Mononuclear cell (primary cell): ENCODE results near the gene TMEM14A. TPM values are rescaled to one million over a fixed set of nuclear protein-coding genes. Genes with fewer than 3 reads are reported as not detected.

Source experiments
- H3K27me3 ChIP-seq: 2 replicates; pipeline ENCODE4 v1.6.0; 2011; ENCODE audit warnings: low read length, control low read depth; ENCODE audit not compliant: insufficient read depth
- H3K4me1 ChIP-seq: 2 replicates; pipeline ENCODE4 v1.5.1; 2011; ENCODE audit warnings: mild to moderate bottlenecking, low read length, control low read depth; ENCODE audit not compliant: insufficient read depth
- H3K4me3 ChIP-seq: 2 replicates; pipeline ENCODE4 v1.5.1; 2011; ENCODE audit warnings: mild to moderate bottlenecking, low read length, moderate library complexity
- H3K9me3 ChIP-seq: 2 replicates; pipeline ENCODE4 v1.5.1; 2011; ENCODE audit warnings: low read depth, mild to moderate bottlenecking, control low read depth, low read length
- total RNA-seq: library from RNA; depleted of rRNA; stranded (reverse); fragments of >200 nt; gene quantifications from one replicate; pipeline ENCODE4 v1.2.3, GENCODE V29; 2012

TMEM14A gene
- total RNA-seq, 1 donor = 2.9 TPM

DNA sequence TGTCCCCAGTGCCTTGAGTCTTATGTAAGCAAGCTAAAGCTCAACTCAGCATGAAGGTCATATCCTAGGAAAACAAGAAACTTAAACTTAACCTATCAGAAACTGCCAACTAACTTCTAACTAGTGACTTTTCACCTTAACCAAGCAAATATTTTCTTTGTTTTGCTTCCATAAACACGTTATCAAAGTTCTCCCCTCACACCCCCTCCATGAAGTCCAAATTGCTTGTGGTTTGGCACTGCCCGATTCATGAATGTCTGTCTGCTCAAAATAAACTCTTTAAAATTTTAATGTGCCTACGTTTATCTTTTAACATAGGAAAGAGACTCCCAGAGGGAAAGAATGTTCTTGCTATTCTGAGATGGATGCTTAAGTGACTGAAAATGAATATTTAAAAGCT, 57.5 kb downstream of the TMEM14A start:
- Histone ChIP-seq H3K27me3 (no peaks in the 10 kb centered on the region), H3K4me3 (no peak overlapping the region), H3K4me1 (no peaks in the 10 kb centered on the region), H3K9me3 (no peaks in the 10 kb centered on the region)

DNA sequence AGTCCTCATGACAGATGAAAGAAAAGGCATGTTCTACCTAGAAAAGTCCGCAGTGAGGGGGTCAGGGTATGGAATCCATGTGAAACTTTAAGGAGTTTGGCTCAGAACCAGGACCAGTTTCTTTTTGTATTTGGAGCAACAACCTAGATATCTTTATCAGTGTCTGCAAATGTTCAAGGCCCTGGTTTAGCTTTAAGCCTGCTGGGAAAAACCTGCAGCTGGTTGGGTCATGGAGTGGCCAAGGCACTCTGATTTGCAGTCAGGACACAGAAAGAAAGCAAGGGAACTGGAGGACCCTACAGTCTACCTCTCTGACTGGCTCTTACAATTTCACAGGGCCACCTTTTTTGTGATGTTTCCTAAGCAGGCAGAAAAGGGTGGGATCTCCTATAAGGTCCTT, 58.7 kb downstream of the TMEM14A start:
- Histone ChIP-seq H3K4me3 (no peak overlapping the region), H3K4me1 (no peaks in the 10 kb centered on the region), H3K27me3 (no peaks in the 10 kb centered on the region)

DNA sequence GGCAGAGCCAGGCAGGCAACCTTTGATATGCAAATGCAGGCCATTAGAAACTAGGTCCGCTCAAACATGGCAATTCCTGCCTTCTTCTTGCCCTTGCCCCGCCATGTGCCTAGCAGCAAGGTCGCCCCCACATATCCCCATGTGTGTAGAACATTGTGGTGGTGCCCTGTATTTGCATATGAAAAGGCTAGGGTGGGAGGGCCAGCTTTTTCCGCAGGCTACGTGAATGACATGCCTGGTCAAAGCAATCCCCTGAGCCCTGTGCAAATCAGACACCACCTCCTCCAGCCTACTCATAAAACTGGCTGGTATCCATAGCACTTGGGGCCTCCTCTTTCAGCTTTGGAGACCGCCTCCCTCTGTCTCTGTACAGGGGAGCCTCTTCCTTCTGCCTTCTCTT, 60.8 kb downstream of the TMEM14A start:
- Histone ChIP-seq H3K27me3 (no peaks in the 10 kb centered on the region), H3K4me1 (no peaks in the 10 kb centered on the region), H3K4me3 (no peak overlapping the region), H3K9me3 (no peaks in the 10 kb centered on the region)

More for the DNA sequence above, 58.7 kb downstream of the TMEM14A start:
- no peaks in the 10 kb centered on the region for H3K9me3 ChIP-seq

DNA sequence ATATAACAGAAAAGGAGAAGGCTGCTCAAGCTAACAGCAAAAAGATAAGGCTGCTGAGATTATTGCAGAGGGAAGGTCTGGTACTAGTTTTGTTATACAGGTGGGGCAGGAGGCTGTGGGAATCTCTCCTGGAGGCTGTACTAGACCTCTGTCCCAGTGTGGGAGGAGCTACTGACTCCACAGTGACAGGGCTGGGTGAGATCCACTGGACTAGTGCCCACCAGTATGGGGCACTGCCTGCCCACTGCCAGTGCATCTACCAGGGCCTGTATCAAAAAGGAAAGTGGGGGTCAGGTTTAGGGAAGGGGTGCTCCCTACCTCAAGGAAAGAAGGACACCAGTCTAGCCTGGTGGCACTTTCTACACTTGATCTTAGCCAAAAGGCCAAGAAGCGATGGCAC, 62.3 kb downstream of the TMEM14A start:
- H3K4me3 ChIP-seq = no peak overlapping the region
- H3K27me3 ChIP-seq = no peaks in the 10 kb centered on the region
- no peaks in the 10 kb centered on the region for H3K4me1 ChIP-seq
- no peaks in the 10 kb centered on the region for H3K9me3 ChIP-seq

DNA sequence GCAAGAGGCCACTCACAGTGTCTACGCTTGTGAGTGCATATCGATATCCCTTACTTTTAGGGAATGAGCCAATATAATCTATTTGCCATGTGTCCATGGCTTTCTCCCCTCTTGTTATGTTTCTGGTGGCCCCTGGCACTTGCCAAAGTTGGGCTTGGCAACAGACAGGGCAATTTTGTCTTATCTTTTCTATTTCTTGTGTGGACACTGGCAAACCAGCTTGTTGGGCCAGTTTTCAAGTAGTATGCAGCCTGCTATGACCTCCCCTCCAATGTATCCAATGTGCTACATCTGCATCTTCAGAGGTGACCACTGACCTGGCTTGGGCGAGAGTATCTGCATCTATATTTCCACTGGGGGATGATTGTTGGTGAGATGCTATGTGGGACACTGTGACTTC, 63.2 kb downstream of the TMEM14A start:
- Histone ChIP-seq H3K9me3 (no peaks in the 10 kb centered on the region), H3K27me3 (no peaks in the 10 kb centered on the region), H3K4me1 (no peaks in the 10 kb centered on the region)

DNA sequence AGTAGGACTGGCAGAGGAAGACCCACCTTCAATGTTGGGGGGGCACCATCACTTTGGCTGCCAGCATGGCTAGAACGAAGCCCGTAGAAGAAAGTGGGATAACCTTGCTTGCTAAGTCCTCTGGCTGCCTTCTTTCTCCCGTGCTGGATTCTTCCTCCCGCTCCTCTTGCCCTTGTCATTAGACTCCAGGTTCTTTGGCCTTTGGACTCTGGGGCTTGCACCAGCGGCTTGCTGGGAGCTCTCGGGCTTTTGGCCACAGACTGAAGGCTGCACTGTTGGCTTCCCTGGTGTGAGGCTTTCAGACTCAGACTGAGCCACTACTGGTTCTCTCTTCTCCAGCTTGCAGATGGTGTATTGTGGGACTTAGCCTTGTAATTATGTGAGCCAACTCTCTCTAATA, 64.2 kb downstream of the TMEM14A start:
- no peaks in the 10 kb centered on the region for H3K9me3 ChIP-seq
- H3K4me3 ChIP-seq = no peak overlapping the region

More for the DNA sequence above, 63.2 kb downstream of the TMEM14A start:
- H3K4me3 ChIP-seq = no peak overlapping the region

DNA sequence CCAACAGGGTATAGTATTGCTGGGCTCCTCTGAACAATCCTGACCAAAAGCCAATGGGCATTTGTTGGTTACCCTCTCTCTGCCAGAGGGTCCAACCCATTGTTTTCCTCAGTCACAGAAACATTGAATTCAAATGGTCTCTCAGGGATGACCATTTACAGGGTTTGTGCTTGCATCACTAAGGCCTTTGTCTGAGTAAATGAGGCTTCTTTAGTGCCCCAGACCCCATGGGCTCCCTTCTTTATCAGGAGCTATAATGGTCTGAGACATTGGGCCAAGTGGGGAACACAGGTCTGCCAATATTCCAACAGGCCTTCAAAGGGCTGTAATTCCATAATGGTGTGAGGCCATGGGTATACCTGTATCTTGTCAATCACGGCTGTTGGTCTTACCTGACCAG, 65.2 kb downstream of the TMEM14A start:
- Histone ChIP-seq H3K9me3 (no peaks in the 10 kb centered on the region), H3K4me1 (no peaks in the 10 kb centered on the region), H3K4me3 (no peak overlapping the region), H3K27me3 (no peaks in the 10 kb centered on the region)

More for the DNA sequence above, 64.2 kb downstream of the TMEM14A start:
- no peaks in the 10 kb centered on the region for H3K4me1 ChIP-seq
- no peaks in the 10 kb centered on the region for H3K27me3 ChIP-seq

Other genes starting within 250 kb of the TMEM14A start
- 5.7 TPM for gene TRAM2, start 94.1 kb upstream of the TMEM14A start, total RNA-seq
- not detected for gene GSTA2, start 92.4 kb downstream of the TMEM14A start, total RNA-seq
- not detected for gene GSTA1, start 132.7 kb downstream of the TMEM14A start, total RNA-seq
- not detected for gene GSTA5, start 169.7 kb downstream of the TMEM14A start, total RNA-seq
- gene GSTA3, start 238.6 kb downstream of the TMEM14A start, total RNA-seq = not detected